HG02610 (cell line): ENCODE data around the gene CNTROB.

Experiments used
- ATAC-seq: cut with Tn5 transposase; IDR thresholded peaks from one replicate; pipeline ENCODE4 v1.9.1; 2021; ENCODE audit warnings: mild to moderate bottlenecking, moderate library complexity; ENCODE audit not compliant: unreplicated experiment

The CNTROB gene

DNA sequence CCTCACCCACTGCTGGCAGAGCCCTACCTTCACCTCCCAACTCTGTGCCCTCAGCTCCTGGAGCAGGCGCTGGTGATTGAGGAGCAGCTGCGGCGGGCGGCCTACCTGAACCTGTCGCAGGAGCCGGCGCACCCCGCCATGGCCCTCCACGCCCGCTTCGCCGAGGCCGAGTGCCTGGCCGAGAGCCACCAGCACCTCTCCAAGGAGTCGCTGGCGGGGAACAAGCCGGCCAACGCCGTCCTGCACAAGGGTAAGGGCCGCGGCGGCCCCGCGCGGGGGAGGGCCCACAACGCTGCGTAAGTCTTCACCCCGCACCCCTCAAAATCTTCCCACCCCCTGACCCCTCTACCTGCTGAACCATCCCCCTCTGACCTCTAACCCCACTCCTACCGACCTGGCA is 22.9 kb upstream of the CNTROB start:
- no peak for ATAC-seq

DNA sequence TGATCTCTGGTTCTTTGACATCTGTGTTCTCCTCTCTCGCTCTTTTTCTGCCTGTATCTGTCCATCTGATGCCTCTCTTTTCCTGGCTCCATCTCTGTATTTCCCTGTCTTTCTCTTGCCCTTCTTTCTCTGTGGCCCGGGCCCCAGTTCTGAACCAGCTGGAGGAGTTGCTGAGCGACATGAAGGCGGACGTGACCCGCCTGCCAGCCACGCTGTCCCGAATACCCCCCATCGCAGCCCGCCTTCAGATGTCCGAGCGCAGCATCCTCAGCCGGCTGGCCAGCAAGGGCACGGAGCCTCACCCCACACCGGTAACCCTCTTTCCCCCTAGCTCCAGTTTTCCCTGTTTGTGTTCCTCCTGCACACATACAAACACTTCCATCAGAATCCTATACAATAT is 21.7 kb upstream of the CNTROB start:
- ATAC-seq, result no peak

DNA sequence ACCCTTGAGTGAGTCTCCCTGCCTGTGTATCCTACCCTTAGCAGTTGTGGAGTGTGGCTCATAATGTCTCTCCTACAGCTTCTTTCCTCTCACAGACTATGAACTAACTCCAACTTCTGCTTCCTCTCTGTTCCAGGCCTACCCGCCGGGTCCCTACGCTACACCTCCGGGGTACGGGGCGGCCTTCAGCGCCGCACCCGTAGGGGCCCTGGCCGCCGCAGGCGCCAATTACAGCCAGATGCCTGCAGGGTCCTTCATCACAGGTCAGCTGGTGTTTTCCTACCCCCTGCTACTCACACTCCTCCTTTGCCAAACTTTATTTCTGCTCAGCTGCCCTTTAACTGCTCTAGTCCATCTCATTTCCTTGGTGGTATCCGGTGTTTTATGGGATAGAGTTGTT is 21.3 kb upstream of the CNTROB start:
- ATAC-seq, result no peak

DNA sequence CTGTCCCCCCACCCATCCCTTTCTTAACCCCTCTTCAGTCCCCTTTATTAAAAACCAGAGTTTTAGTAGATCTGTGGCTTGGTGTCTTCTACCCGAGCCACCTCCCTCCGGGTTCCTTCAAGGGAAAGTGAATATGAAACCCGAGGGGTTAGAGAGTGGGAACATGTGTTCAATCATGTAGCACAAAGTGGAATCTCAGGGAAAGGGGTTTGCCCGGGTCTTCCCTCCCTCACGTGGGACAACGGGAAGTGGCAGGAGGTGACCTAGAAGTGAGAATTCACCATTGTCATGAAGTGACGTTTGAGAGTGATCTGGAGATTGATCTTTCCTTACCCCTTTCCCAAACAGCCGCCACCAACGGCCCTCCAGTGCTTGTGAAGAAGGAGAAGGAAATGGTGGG is 20.9 kb upstream of the CNTROB start:
- no peak for ATAC-seq

DNA sequence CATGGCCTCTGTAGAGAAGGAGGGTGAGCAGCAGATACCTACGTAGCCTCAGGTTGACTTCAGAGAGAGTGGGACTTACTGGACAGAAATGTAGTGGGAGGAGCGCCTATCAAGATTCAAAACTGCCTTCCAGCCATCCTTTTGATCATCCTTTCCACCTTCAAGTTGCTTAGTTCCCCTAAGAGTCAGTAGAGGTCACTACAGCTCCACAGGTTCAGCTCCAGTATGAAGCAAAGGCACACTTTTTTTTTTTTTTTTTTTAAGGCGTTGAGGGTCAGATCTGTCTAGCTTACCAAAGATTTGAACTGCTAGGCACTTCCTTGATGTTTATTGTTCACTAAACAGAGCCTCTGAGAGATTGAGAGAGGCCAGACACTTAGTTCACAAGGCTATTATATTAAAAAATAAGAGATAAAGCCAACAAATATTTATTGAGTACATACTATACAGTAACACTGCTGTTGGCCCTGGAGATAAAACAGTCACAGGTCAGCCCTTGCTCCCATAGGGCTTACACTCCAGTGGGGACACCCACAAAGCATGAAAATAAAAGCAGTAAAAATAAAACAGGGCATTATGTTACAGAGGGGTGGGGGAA is 19.0 kb upstream of the CNTROB start:
- ATAC-seq, result no peak

DNA sequence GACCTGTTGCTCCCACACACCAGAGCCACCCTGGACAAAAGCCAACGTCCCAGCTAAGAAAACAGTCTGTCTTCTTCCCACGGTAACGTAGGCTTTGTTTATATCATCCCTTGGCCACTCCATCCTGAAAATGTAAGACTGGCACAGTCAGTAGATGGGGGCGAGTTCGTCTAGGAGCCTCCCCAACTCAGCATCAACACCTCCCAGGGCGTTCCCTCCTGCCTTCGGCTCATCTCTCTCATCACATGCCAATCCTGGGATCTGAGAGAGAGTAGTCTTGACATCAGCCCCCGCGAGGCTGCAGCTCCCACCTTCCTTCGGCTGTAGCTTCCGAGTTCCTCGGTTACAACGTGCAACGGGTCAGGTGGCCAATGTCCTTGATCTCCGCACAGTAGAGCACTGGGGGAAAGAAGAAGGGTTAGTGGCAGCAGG is 16.8 kb upstream of the CNTROB start:
- ATAC-seq, result no peak

DNA sequence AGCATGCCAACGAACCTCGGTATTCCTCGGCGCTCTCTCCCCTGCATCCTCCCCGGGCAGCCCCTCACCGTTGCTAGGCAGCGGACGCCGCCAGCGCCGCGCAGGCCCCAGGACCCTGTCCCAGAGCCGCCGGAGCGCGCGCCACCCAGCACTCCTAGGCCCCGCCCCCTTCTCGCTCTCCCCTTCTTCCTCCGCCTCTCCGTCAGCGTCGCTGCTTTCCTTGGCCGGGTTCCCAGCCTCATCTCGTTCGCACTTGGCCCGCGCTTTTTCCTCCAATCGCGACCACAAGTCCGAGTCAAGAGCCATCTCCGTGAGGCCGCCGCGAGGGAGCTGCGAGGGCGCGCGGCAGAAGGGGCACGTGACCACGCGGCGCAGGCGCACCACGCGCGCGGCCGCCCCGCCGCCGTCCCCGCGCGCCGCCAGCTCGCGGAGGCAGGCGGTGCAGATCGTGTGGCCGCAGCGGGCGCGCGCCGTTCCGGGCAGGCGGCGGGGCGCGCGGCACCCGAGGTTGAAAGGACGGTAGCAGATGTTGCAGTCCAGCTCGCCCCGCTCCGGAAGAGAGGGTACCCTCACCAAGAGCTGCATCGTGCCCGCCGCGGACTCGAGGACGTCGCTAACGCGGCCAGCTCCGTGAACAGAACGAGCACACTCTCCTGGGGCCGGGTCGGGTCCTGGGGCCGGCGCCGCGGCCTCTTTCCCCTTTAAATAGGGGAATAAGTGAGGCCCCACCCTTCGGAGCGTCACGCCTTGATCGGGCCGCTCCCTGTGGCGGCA is 16.2 kb upstream of the CNTROB start, which contains the start of gene RNF227:
Gene RNF227, minus strand, starts transcription at position 679 of the 774 bp plus-strand sequence. Its CDS starts 94 bp downstream, at position 585.
- peak; percentile 68 for ATAC-seq

DNA sequence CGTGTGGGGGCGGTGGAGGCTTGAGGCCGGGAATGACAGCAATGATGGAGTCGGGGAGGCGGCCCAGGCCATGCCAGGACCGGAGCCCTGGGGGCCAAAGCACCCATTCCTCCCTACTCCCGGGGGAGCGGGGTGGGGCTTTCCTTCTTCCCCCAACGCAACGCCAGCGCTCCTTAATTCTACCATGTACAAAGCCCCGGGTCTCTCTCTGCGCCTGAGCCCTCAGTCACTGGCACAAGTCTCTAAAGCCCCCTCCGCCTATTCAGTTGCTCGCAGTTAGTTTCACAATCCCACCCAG is 15.7 kb upstream of the CNTROB start:
- no peak for ATAC-seq

DNA sequence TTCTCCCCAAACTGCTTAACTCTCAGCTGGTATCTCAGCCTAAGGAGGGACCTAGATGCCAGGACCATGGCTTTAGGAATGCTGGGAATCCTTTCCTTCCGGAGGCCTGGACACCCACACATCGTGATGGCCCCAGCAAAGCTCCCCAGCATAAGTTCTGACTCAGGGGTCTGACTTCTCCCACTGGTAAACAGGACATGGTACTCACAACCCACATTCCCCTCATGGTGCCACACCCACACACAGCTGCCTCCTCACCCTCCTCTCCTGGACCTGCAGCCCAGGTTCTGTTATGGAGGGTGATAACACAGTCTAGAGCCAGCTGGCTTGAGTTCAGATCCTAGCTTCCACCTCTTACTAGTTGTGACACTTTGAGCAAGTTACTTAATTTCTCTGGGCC is 15.2 kb upstream of the CNTROB start:
- ATAC-seq, result no peak

DNA sequence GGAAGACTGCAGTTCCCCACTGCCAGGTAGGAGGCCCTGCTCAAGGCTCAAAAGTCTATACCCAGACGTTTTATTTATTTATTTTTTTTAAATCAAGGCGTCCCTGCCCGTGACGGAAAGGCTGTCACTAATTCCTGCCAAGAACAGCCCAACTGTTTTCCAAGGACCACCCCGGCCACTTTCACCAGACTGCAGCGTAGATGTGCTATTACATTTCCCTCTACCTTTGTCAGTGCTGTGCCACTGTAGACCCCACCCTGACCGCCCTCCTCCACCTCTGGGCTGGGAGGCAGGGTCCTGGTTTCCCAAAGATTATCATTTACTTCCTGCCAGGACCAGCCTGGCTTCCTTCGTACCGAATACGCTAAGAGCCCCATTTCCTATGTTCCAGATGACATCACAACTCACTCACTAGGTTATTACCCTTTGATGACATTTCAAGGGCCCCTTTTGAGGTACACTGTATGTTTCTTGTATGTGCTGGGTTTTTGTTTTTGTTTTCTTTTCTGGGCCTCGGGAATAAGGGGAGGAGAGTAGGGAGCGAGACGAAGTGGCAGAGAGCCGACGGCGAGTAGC is 9.6 kb upstream of the CNTROB start:
- no peak for ATAC-seq

DNA sequence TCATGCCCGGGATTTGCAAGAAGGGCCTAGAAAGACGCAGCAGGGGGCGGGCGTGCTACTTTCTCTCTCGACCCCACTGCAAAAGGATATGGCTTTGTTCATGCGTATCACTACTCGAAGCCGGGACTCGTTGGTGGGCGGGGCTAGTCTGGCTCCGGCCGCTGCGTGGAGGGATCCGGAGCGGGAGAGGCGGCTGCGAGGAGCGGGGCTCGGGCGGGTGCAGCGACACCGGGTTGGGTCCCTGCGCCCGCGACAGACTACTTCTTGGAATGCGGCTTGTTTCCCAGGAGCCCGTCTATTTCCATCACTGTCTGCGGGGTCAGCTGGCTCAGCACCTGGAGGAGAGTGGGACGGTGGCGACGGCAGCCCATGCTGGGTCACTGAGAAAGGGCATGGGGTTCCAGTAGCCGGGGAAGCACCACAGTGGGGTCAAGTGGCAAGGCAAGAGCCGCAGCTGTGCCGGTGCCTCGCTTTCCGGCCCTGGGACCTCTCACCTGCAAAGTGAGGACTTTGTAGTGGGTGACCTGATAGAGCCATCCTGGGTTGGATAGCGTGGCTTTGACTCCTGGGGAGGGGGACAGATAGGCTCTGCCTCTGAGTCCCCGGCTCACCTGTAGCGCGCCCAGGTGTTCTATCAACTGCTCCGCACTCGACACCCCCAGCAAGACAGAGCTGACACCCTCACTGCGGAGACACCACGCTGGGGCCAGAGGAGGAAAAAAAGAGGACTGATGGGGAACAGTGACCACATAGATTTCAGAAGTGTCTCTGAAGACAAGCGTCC is 9.0 kb upstream of the CNTROB start:
- no peak for ATAC-seq

DNA sequence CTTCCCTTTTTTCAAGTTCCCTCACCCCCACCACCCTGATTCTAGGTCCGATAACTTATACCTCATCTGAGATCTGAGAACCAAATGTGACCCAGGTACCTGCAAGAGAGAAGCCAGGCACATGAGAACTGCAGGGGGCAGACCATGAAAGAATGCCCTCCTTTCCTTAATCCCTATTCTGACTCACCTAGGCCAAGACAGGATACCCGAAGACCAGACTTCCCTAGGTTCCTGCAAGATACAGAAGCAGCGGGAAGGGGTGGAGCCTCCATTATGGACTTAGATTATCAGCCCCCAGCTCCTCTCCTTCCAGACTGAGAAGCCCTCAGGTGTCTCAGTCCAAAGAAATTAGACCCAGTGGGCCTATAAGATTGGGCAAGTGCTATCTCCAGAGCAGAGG is 4.4 kb upstream of the CNTROB start:
- no peak for ATAC-seq

DNA sequence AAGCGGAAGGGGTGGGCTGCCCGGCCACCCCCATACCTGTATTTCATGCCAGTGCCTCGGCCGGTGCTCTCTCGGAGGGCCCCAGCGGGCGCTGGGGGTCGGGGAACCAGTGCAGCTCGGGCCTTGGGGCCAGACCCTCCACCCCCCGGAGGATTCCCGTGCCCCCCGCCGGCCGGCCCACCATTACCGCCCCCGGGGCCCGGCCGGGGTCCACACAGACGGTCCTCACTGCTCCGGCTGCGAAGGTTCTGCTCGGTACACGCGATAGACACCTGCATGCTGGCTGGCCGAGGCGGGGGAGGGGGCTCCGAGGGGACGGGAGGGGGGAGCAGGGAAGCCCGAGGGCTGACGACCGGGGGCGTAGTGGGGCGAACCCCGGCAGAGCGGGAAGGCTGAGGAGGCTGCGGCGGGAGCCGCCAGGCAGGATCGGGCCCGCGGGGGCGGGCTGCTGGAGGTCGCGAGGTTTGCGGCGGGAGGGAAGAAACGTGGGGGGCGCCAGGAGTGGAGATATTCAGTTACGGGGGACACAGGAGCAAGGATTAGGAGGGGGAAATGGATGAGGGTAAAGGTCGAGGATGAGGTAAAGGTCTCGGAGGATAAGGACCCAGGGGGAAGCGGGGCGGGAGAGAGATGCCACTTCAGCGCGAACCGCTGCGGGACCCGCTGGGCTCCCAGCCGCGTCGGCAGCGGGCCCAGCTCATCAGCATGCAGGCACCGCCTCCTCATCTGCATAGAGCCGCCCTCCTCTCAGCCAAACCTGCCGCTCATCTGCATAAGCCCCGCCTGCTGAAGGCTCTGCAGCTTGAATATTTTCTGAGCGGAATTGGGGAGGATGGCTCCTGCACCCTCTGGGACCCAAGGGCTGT is 2.6 kb upstream of the CNTROB start, which contains the start of gene KCNAB3:
Gene KCNAB3, minus strand, starts transcription at position 699 of the 866 bp plus-strand sequence. Its CDS starts 421 bp downstream, at position 278.
- ATAC-seq, result no peak

DNA sequence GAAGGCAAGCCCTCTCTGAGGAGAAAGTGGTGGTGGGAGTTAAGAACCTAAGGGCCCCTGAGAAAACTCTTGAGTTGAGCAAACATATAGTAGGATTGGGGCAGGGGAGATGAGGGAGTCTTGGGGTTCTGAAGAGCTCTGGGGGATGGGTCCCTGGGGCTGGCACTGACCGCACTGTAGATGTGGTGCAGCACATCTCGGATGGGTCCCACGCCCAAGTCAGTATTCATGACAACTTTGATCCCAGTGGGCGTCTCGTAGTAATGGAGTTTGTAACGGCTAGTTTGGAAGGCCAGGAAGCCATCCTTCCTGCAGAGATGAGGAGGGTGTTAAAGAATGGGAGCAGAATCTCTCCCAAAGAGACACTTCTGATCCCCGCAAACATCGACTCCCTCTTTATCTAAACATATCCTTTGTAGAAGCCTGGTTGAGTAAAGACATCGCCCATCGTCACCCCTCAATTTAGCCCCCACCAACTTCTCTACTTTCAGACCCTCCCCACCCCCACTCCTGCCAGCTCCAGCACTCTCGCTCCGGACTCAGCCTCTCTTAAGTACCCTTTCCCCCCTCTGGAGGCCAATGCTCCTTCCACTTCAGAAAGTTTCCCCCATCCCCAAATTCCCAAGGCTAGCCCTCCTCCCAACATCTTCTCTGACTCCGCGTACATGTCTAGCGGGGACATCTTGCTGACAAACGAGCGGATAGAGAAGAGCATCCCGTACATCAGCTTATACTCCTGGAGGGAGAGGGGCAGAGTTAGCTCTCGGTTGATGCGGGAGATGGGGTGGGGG is 970 bp upstream of the CNTROB start:
- no peak for ATAC-seq

DNA sequence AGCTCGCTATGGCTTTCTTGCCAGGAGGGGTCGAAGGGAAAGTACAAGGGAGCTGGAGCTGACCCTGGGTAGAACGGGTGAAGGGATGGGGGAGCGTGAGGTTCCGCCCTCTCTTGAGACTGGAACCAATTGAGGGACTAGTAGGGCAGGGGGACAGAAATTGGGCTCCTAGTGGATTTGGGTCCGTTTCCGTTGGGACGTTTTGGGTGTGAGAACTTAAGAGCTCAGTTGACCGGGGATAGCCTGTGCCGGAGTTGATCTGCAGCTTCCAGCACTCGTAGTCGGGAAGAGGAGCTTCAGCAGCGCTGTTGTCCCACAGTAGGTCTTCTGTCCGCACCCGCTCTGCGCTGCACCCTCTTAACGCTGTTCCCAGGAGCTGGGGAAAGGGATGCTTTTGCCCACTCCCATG is 481 bp downstream of the CNTROB start:
- ATAC-seq, result no peak

DNA sequence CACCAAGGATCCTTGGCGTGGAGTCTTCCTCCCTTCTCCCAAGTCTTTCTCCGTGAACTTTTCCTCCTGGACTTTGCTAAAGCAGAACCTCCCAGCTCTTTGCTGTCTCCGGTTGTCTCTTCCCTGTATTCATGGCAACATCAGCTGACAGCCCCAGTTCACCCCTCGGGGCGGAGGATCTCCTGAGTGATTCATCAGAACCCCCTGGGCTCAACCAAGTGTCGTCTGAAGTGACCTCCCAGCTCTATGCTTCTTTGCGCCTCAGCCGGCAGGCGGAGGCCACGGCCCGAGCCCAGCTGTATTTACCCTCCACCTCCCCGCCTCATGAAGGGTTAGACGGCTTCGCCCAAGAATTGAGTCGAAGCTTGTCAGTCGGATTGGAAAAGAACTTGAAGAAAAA is 943 bp downstream of the CNTROB start:
- ATAC-seq, result no peak

DNA sequence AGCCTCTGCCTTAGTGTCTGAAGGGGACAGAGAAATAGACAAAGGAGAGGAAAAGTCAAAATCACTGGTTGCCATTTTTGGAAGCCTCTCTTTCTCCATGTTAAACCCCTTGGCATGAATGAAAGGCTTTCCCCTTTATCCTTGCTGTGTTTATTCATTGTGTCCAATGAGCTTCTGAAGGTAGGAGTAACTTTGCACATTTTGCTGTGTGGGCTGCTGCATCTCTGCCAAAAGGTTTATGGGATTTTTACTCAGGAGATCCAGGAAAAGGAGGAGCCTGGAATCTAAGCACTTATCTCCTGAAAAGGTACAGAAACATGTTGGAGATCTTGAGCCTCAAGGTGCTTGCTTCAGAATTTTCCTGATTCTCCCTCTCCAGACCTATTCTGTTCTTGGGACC is 3.9 kb downstream of the CNTROB start:
- no peak for ATAC-seq

DNA sequence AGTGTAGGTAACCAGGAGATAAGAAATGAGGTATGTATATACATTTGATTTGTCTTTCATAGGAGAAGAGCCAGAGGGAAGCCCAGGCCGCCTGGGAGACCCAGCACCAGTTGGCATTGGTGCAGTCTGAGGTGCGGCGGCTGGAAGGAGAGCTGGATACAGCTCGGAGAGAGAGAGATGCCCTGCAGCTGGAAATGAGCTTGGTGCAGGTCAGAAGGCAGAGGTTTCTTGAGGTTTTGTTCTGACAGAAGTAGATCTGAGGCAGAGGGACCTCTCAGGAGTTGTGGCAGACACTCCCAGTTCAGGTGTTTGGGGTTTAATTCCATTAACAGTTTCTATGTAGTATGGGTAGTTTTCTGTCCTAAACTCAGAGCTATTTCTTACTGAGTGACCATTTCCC is 8.0 kb downstream of the CNTROB start:
- no peak for ATAC-seq

DNA sequence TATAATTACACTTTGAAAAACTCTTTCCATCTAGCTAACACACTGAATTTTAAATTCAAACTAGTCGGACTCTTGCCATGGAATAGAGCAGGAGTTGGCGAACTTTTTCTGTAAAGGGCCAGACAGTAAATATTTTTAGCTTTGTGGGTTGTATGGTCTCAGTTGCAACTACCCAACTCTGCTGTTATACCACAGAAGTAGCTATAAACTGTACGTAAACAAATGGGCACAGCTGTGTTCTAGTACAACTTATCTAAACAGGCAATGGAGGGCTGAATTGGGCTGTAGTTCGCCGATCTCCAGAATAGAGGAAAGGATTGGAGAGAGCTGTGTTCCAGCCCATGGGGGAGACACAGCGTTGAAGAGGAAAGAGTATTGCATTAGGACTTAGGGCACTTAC is 8.7 kb downstream of the CNTROB start:
- no peak for ATAC-seq

DNA sequence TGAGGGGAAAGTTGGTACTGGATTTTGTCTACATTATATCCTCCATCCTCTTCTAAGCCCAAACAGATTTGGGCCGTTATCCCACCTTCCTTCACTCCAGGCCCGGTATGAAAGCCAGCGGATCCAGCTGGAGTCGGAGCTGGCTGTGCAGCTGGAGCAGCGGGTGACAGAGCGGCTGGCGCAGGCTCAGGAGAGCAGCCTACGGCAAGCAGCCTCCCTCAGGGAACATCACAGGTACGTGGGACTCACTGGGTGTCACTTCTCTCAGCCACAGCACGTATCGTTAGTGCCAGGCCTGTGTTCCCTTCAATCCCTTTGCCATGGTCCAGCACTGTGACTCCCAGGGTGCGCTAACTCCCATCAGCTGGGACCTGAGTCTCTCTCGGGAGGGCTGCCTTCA is 11.3 kb downstream of the CNTROB start:
- no peak for ATAC-seq
